ENCODE data around the gene LASP1. TPM values are rescaled to one million over a fixed set of nuclear protein-coding genes. Genes with fewer than 3 reads are reported as not detected.

The LASP1 gene
- total and polyA plus RNA-seq, 2 of the 8 experiments (the other 6 are each of a cell fraction or from before 2014, with no cell fraction given): 114 to 180 TPM

DNA sequence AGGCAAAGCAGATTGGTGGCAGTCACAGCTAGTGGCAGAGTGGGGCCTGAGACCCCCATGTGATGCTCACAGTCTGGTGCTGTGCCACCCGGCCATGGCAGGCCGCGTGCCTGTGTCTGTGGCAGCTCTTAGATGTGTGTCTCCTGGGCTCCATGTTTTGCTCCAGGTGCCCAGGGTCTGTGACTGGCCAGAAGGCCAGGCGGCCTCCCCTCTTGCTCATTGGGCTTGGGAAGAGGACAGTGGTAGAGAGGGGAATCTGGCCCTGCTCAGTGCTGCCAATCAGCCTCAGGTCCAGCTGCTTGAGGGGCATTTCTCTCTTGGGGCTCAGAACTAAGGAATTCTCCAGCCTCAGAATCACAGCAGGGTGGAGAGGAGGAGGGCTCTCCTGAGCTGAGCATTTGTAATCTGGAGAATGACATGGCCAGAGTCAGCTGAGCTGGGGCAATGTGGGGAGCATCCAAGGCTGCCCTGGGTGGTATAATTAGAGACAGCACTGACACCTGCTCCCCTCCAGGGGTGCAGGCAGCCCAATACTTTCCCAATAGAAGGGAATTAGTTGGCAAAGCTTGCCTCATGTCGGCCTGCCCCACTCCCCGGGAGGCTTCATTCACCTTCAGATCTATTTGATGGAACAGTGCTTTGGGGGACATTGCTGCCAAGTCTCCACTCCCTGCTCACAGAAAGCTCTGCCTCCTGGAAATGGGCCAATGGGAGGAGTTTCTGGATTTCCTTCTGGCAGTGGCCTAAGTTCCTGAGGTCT is 52.9 kb downstream of the LASP1 start:
- Histone ChIP-seq H3K4me1 (replicated peaks in 1 of 4; ENCODE audit: control insufficient read depth in 3 of 4, insufficient read depth in 4 of 4, low read length in 3 of 4) (peaks cover 0 to 13% (median 9%) of the 10 kb centered on the region in 4 experiments; a peak in 6 of 7 replicates), H4K8ac (ENCODE audit: extremely low read depth, insufficient read depth, low read length) (no peak overlapping the region), H2AFZ (ENCODE audit: low read length) (no peak overlapping the region), H2BK20ac (ENCODE audit: low read length) (no peak overlapping the region), H4K20me1 (replicated peaks in 1 of 2; ENCODE audit: control insufficient read depth in 1 of 2, insufficient read depth in 2 of 2, low read length in 2 of 2) (peaks cover 3 to 6% of the 10 kb centered on the region in 2 experiments), H2BK12ac (ENCODE audit: low read depth, low read length) (no peak overlapping the region), H4K91ac (replicated peaks; ENCODE audit: insufficient read length, low read length) (no peak overlapping the region), H3K4ac (replicated peaks; ENCODE audit: insufficient read length, low read depth, low read length) (no peak overlapping the region), H2BK15ac (ENCODE audit: low read length) (no peak overlapping the region), H2AK5ac (ENCODE audit: low read depth, low read length) (no peak overlapping the region; the same call in 1 of the 2 replicates), H3K4me2 (ENCODE audit: insufficient read depth in 1 of 2, low read depth in 2 of 2, low read length in 2 of 2) (peak overlapping the region in 1 of 2 experiments; percentile 34; a peak in 2 of 4 replicates), H2BK120ac (replicated peaks; ENCODE audit: low read depth, low read length) (no peak overlapping the region), H3K9ac (replicated peaks in 1 of 4; ENCODE audit: extremely low read depth in 1 of 4, low read depth in 3 of 4, low read length in 3 of 4) (no peak overlapping the region; a peak in 1 of 7 replicates), H3K56ac (replicated peaks; ENCODE audit: insufficient read length, low read depth, low read length) (no peak overlapping the region), H3K79me2 (ENCODE audit: control insufficient read depth in 1 of 2, insufficient read depth in 2 of 2, low read length in 2 of 2) (no peaks in the 10 kb centered on the region), H3K79me1 (ENCODE audit: low read depth, low read length) (no peaks in the 10 kb centered on the region), H2BK5ac (ENCODE audit: low read depth, low read length) (no peak overlapping the region), H4K5ac (ENCODE audit: insufficient read length, low read depth, low read length) (no peak overlapping the region), H3K23ac (ENCODE audit: insufficient read length) (no peak overlapping the region), H3K23me2 (ENCODE audit: low read depth, low read length) (no peaks in the 10 kb centered on the region), H3K14ac (ENCODE audit: insufficient read length) (no peak overlapping the region), H3K27me3 (replicated peaks in 1 of 4; ENCODE audit: control insufficient read depth in 3 of 4, extremely low read depth in 1 of 4, insufficient read depth in 3 of 4, low read length in 3 of 4) (no peaks in the 10 kb centered on the region), H3K4me3 (ENCODE audit: extremely low read depth in 1 of 4, insufficient read depth in 2 of 4, low read depth in 3 of 4, low read length in 4 of 4) (no peak overlapping the region), H3K9me3 (ENCODE audit: insufficient read depth in 2 of 2, low read depth in 1 of 2, low read length in 1 of 2) (no peaks in the 10 kb centered on the region), H3K18ac (ENCODE audit: extremely low read depth, low read length) (no peak overlapping the region), H3K36me3 (ENCODE audit: control insufficient read depth in 2 of 4, insufficient read depth in 4 of 4, low read length in 3 of 4) (peaks cover 6 to 15% (median 13%) of the 10 kb centered on the region in 4 experiments; a peak in 7 of 8 replicates), H3K27ac (ENCODE audit: low read depth, low read length) (peak overlapping the region; percentile 53; the same call in 1 of the 2 replicates)
- 66% methylated on average over 6 of the region's 6 CpGs; no CpG with 5 or more reads in 1 of the 2 experiments for WGBS, 2 experiments (ENCODE audit: extremely low coverage in 1 of 2, insufficient coverage in 1 of 2, insufficient read length in 1 of 2, insufficient replicate concordance in 2 of 2, low coverage in 1 of 2, low lambda C conversion rate in 2 of 2, missing lambda C conversion rate in 1 of 2)
- peak; percentile 69 for FAIRE-seq
- ChIA-PET POLR2A (ENCODE audit: partially characterized antibody) (interaction anchor here (0.7 to 14.4 kb wide), 18 partner anchors 10 to 252 kb away, joined by 3 to 98 read pairs (median 4); partner anchors contain the start of genes CWC25, FBXO47, LASP1 and RPL23), CTCF (ENCODE audit: partially characterized antibody) (interaction anchor here (0.6 to 5.2 kb wide), 31 partner anchors 8 to 509 kb away, joined by 3 to 40 read pairs (median 5); partner anchors contain the start of genes FBXO47, PLXDC1 and RPL23)
- DNase-seq (ENCODE audit: low read depth in 1 of 2, low spot score in 2 of 2): peak in 1 of 2 experiments; percentile 63
- no peak for TF ChIP-seq ASH2L (IDR thresholded peaks at IDR 0.05; ENCODE audit: low read length)
- TF ChIP-seq TCF12 (IDR thresholded peaks at IDR 0.05; ENCODE audit: low read depth, low read length): peak; percentile 59; the same call in 1 of the 2 replicates
- TF ChIP-seq MAFK (IDR thresholded peaks at IDR 0.05; ENCODE audit: low read depth, low read length): no peak
- no peak for TF ChIP-seq KDM1A (IDR thresholded peaks at IDR 0.05; ENCODE audit: borderline replicate concordance, low read length)
- TF ChIP-seq, protein P1, sequence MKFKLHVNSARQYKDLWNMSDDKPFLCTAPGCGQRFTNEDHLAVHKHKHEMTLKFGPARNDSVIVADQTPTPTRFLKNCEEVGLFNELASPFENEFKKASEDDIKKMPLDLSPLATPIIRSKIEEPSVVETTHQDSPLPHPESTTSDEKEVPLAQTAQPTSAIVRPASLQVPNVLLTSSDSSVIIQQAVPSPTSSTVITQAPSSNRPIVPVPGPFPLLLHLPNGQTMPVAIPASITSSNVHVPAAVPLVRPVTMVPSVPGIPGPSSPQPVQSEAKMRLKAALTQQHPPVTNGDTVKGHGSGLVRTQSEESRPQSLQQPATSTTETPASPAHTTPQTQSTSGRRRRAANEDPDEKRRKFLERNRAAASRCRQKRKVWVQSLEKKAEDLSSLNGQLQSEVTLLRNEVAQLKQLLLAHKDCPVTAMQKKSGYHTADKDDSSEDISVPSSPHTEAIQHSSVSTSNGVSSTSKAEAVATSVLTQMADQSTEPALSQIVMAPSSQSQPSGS (IDR thresholded peaks at IDR 0.05; ENCODE audit: low read length): no peak
- no peak for TF ChIP-seq FOSL1 (IDR thresholded peaks at IDR 0.05; ENCODE audit: insufficient read depth, low read depth, low read length)
- no peak for TF ChIP-seq HDAC2 (IDR thresholded peaks at IDR 0.05; ENCODE audit: borderline replicate concordance in 1 of 2, low read depth in 2 of 2, low read length in 2 of 2)
- TF ChIP-seq EGR1 (IDR thresholded peaks at IDR 0.05; ENCODE audit: borderline replicate concordance, low read depth, low read length): no peak
- no peak for TF ChIP-seq RBBP5 (IDR thresholded peaks at IDR 0.05; ENCODE audit: borderline replicate concordance, low read depth, low read length)
- no peak for TF ChIP-seq POLR2A (IDR thresholded peaks at IDR 0.05; ENCODE audit: control extremely low read depth in 1 of 2, low read depth in 2 of 2, low read length in 2 of 2)

Measured in H1 (cell line).